WTC11 (cell line): ENCODE measurements around the gene ATP9A.

Source experiments
- NFE2L1 ChIP-seq: sonication (generic); formaldehyde crosslinking; IDR thresholded peaks from 2 replicates; pipeline ENCODE4 v1.8.1; 2023; ENCODE audit warnings: missing genetic modification reagents
- PREB ChIP-seq: sonication (generic); formaldehyde crosslinking; IDR thresholded peaks from 2 replicates; pipeline ENCODE4 v1.8.1; 2022; ENCODE audit warnings: mild to moderate bottlenecking, missing genetic modification reagents, moderate library complexity, borderline replicate concordance
- SP1 ChIP-seq: sonication (generic); formaldehyde crosslinking; conservative IDR thresholded peaks from 2 replicates; pipeline ENCODE4 v1.8.1; 2022; ENCODE audit warnings: missing genetic modification reagents
- ZBTB21 ChIP-seq: sonication (generic); formaldehyde crosslinking; IDR thresholded peaks from 2 replicates; pipeline ENCODE4 v1.8.1; 2023; ENCODE audit warnings: mild to moderate bottlenecking, missing genetic modification reagents, borderline replicate concordance
- ZNF263 ChIP-seq: sonication (generic); formaldehyde crosslinking; IDR thresholded peaks from 2 replicates; pipeline ENCODE4 v1.8.1; 2022; ENCODE audit warnings: low read depth, mild to moderate bottlenecking, moderate library complexity, missing genetic modification reagents
- TF ChIP-seq, protein P1 (sequence below): fragments of 250-450 bp; sonication (Bioruptor Pico); IDR thresholded peaks from 2 replicates; pipeline ENCODE4 v1.9.0; 2021; ENCODE audit warnings: mild to moderate bottlenecking, borderline replicate concordance
- TF ChIP-seq, protein P2 (sequence below): fragments of 200-600 bp; IDR thresholded peaks from 2 replicates; pipeline ENCODE4 v1.8.0; 2022; ENCODE audit warnings: antibody characterized with exemption
- TF ChIP-seq, protein P3 (sequence below): fragments of 250-450 bp; sonication (Bioruptor Pico); IDR thresholded peaks from 2 replicates; pipeline ENCODE4 v2.1.2; 2022; ENCODE audit warnings: mild to moderate bottlenecking, moderate library complexity
- TF ChIP-seq, protein P4 (sequence below): sonication (generic); formaldehyde crosslinking; IDR thresholded peaks from 2 replicates; pipeline ENCODE4 v1.8.0; 2022; ENCODE audit warnings: mild to moderate bottlenecking, missing genetic modification reagents

DNA sequence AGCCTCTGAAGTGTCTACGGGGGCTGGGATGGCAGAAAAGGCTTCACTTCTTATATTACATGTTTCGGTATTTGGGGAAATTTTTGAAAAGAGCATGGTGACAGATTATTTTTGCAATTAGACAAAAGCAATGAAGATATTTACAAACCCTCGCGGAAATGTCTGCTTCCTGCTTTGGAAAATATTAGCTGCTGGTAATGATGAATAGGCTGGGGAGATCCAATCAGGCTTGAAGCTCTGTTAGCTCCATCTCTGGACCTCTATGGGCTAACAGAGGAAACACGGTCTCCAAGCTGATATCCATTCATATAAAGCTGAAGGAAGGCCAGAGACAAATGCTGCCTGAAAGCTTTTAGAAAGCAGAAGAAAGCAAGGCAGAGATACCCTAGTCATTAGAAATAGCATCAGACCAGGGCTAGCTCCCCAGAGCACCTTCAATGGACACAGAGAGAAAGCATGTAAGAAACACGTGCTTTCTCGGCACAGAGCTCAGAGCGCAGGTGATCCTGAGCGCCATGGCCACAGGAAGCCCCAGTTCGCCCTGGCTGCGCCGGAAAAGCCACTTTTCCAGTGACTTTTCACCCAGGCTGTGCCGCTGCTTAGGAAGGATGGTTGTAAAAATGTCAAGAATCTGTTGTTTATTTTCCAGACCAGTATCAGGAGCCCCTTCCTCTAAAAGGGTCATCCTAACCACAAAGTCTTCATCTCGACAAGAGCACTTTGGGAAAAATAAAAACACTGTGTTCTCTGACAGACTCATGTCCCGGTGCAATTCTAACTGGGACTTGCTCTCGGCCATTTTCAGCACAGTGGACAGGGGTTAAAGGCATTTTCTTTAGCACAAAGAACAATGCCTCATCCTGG lies 157.2 kb downstream of the ATP9A start:
- TF ChIP-seq, protein P1, sequence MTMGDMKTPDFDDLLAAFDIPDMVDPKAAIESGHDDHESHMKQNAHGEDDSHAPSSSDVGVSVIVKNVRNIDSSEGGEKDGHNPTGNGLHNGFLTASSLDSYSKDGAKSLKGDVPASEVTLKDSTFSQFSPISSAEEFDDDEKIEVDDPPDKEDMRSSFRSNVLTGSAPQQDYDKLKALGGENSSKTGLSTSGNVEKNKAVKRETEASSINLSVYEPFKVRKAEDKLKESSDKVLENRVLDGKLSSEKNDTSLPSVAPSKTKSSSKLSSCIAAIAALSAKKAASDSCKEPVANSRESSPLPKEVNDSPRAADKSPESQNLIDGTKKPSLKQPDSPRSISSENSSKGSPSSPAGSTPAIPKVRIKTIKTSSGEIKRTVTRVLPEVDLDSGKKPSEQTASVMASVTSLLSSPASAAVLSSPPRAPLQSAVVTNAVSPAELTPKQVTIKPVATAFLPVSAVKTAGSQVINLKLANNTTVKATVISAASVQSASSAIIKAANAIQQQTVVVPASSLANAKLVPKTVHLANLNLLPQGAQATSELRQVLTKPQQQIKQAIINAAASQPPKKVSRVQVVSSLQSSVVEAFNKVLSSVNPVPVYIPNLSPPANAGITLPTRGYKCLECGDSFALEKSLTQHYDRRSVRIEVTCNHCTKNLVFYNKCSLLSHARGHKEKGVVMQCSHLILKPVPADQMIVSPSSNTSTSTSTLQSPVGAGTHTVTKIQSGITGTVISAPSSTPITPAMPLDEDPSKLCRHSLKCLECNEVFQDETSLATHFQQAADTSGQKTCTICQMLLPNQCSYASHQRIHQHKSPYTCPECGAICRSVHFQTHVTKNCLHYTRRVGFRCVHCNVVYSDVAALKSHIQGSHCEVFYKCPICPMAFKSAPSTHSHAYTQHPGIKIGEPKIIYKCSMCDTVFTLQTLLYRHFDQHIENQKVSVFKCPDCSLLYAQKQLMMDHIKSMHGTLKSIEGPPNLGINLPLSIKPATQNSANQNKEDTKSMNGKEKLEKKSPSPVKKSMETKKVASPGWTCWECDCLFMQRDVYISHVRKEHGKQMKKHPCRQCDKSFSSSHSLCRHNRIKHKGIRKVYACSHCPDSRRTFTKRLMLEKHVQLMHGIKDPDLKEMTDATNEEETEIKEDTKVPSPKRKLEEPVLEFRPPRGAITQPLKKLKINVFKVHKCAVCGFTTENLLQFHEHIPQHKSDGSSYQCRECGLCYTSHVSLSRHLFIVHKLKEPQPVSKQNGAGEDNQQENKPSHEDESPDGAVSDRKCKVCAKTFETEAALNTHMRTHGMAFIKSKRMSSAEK = no peak
- TF ChIP-seq ZBTB21 (no peak), ZNF263 (CRISPR knock-in tag) (no peak), PREB (CRISPR knock-in tag) (no peak), SP1 (no peak), NFE2L1 (CRISPR knock-in tag) (no peak)
- TF ChIP-seq, protein P2, sequence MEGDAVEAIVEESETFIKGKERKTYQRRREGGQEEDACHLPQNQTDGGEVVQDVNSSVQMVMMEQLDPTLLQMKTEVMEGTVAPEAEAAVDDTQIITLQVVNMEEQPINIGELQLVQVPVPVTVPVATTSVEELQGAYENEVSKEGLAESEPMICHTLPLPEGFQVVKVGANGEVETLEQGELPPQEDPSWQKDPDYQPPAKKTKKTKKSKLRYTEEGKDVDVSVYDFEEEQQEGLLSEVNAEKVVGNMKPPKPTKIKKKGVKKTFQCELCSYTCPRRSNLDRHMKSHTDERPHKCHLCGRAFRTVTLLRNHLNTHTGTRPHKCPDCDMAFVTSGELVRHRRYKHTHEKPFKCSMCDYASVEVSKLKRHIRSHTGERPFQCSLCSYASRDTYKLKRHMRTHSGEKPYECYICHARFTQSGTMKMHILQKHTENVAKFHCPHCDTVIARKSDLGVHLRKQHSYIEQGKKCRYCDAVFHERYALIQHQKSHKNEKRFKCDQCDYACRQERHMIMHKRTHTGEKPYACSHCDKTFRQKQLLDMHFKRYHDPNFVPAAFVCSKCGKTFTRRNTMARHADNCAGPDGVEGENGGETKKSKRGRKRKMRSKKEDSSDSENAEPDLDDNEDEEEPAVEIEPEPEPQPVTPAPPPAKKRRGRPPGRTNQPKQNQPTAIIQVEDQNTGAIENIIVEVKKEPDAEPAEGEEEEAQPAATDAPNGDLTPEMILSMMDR = no peak
- TF ChIP-seq, protein P3, sequence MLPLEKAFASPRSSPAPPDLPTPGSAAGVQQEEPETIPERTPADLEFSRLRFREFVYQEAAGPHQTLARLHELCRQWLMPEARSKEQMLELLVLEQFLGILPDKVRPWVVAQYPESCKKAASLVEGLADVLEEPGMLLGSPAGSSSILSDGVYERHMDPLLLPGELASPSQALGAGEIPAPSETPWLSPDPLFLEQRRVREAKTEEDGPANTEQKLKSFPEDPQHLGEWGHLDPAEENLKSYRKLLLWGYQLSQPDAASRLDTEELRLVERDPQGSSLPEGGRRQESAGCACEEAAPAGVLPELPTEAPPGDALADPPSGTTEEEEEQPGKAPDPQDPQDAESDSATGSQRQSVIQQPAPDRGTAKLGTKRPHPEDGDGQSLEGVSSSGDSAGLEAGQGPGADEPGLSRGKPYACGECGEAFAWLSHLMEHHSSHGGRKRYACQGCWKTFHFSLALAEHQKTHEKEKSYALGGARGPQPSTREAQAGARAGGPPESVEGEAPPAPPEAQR = no peak
- TF ChIP-seq, protein P4, sequence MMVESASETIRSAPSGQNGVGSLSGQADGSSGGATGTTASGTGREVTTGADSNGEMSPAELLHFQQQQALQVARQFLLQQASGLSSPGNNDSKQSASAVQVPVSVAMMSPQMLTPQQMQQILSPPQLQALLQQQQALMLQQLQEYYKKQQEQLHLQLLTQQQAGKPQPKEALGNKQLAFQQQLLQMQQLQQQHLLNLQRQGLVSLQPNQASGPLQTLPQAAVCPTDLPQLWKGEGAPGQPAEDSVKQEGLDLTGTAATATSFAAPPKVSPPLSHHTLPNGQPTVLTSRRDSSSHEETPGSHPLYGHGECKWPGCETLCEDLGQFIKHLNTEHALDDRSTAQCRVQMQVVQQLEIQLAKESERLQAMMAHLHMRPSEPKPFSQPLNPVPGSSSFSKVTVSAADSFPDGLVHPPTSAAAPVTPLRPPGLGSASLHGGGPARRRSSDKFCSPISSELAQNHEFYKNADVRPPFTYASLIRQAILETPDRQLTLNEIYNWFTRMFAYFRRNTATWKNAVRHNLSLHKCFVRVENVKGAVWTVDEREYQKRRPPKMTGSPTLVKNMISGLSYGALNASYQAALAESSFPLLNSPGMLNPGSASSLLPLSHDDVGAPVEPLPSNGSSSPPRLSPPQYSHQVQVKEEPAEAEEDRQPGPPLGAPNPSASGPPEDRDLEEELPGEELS (CRISPR knock-in tag) = no peak
